HG02973 (cell line): Measurements from ENCODE around the gene PITHD1.
A peak's percentile ranks its signal among the peaks of the same experiment; 100 is the strongest.
"Not testable (repeated sequence)": the region's sequence is repeated elsewhere in the genome, so short reads cannot be mapped to it uniquely, and the experiment has no call there.

Experiments
- ATAC-seq: cut with Tn5 transposase; IDR thresholded peaks from one replicate; pipeline ENCODE4 v1.9.1; 2021; ENCODE audit warnings: moderate library complexity; ENCODE audit not compliant: unreplicated experiment

The PITHD1 gene

GRCh38 chr1:23777979-23778814 lies at the start of gene PITHD1:
Gene PITHD1 (plus strand): TSS chr1:23778418. CDS start chr1:23778516, 98 bp downstream.
- ATAC-seq, result peak; percentile 76

- ATAC-seq, result no peak
These were observed 45.6 kb upstream of the PITHD1 start for GRCh38 chr1:23732363-23733224.

GRCh38 chr1:23733281-23733680 lies 44.9 kb upstream of the PITHD1 start:
- not testable (repeated sequence) for ATAC-seq

- ATAC-seq, result no peak
These were observed 41.6 kb upstream of the PITHD1 start for GRCh38 chr1:23736437-23737134.

- ATAC-seq, result no peak
These were observed 36.6 kb upstream of the PITHD1 start for GRCh38 chr1:23741609-23742008.

- peak; percentile 8 for ATAC-seq
These were observed 35.4 kb upstream of the PITHD1 start for GRCh38 chr1:23742670-23743286.

GRCh38 chr1:23743287-23744152 lies 34.7 kb upstream of the PITHD1 start, which contains the start of gene ELOA:
Gene ELOA (plus strand): TSS chr1:23743471. CDS start chr1:23743504, 33 bp downstream.
- ATAC-seq, result peak; percentile 58

GRCh38 chr1:23745515-23745914 lies 32.7 kb upstream of the PITHD1 start:
- ATAC-seq, result no peak

GRCh38 chr1:23748016-23748415 lies 30.2 kb upstream of the PITHD1 start:
- no peak for ATAC-seq

GRCh38 chr1:23751050-23751814 lies 27.0 kb upstream of the PITHD1 start:
- no peak for ATAC-seq

GRCh38 chr1:23751815-23752200 lies 26.4 kb upstream of the PITHD1 start:
- no peak for ATAC-seq

- ATAC-seq, result no peak
These were observed 25.3 kb upstream of the PITHD1 start for GRCh38 chr1:23752909-23753308.

- no peak for ATAC-seq
These were observed 21.5 kb upstream of the PITHD1 start for GRCh38 chr1:23756676-23757075.

- no peak for ATAC-seq
These were observed 20.4 kb upstream of the PITHD1 start for GRCh38 chr1:23757812-23758211.

- ATAC-seq, result no peak
These were observed 18.9 kb upstream of the PITHD1 start for GRCh38 chr1:23759277-23759676.

- ATAC-seq, result no peak
These were observed 15.1 kb upstream of the PITHD1 start for GRCh38 chr1:23763041-23763577.

GRCh38 chr1:23768733-23769132 lies 9.5 kb upstream of the PITHD1 start:
- ATAC-seq, result no peak

- no peak for ATAC-seq
These were observed 6.0 kb upstream of the PITHD1 start for GRCh38 chr1:23772049-23772853.
